CD4-positive, alpha-beta T cell (primary cell): ENCODE results near the gene OR56B4. TPM values are rescaled to one million over a fixed set of nuclear protein-coding genes. Genes with fewer than 3 reads are reported as not detected.
"Not testable (repeated sequence)": the region's sequence is repeated elsewhere in the genome, so short reads cannot be mapped to it uniquely, and the experiment has no call there.

Experiments
- ATAC-seq: fragments of 200-7000 bp; cut with Tn5 transposase; one replicate; pipeline ENCODE4 v1.10.0; 2022; ENCODE audit warnings: mild to moderate bottlenecking; ENCODE audit not compliant: poor library complexity
- CTCF ChIA-PET: fragments of 350-600 bp; sonication (Branson Sonifier 250); formaldehyde crosslinking; loops from one replicate; lab custom pipeline; 2021; ENCODE audit warnings: antibody characterized with exemption, inconsistent platforms; lab: Charles Lee
- POLR2A ChIA-PET: fragments of 350-600 bp; sonication (Branson Sonifier 250); formaldehyde crosslinking; loops from one replicate; lab custom pipeline; 2021; ENCODE audit warnings: antibody characterized with exemption, inconsistent platforms; lab: Charles Lee
- DNase-seq, 14 experiments: peaks; one replicate each; pipeline ENCODE4 v3.0.0-alpha.2; 2013 to 2020; ENCODE audit warnings: mixed read lengths in 2 of 14
- H3K27ac ChIP-seq, 2 donors: one replicate each; pipeline versions ENCODE4 v1.5.1 to v1.7.0; 2013; ENCODE audit warnings: low read length in 2 of 2, low read depth in 1 of 2, mild to moderate bottlenecking in 1 of 2
- H3K27me3 ChIP-seq, 2 experiments: 1 replicate in 1 of 2; 2 replicates in 1 of 2; pipeline versions ENCODE4 v1.6.1 to v1.7.0; 2013; ENCODE audit warnings: low read length in 2 of 2, control low read depth in 1 of 2, mild to moderate bottlenecking in 1 of 2, moderate library complexity in 1 of 2; ENCODE audit not compliant: insufficient read depth in 2 of 2, control insufficient read depth in 1 of 2
- H3K36me3 ChIP-seq: one replicate; pipeline ENCODE4 v1.6.1; 2013; ENCODE audit warnings: low read length, control low read depth; ENCODE audit not compliant: insufficient read depth
- H3K4me1 ChIP-seq: one replicate; pipeline ENCODE4 v1.6.1; 2013; ENCODE audit warnings: low read length, control low read depth; ENCODE audit not compliant: insufficient read depth
- H3K4me3 ChIP-seq: one replicate; pipeline ENCODE4 v1.5.1; 2013; ENCODE audit warnings: mild to moderate bottlenecking, low read length, moderate library complexity
- H3K9me3 ChIP-seq, 2 experiments: 1 replicate in 1 of 2; 2 replicates in 1 of 2; pipeline versions ENCODE4 v1.6.1 to v1.7.0; 2013; ENCODE audit warnings: low read length in 2 of 2, mild to moderate bottlenecking in 2 of 2, control low read depth in 1 of 2, moderate library complexity in 1 of 2; ENCODE audit not compliant: control insufficient read depth in 1 of 2, insufficient read depth in 1 of 2
- H3K27ac Mint-ChIP-seq: one replicate; pipeline ENCODE4 v1.8.0; 2020; ENCODE audit warnings: mixed read lengths
- H3K27me3 Mint-ChIP-seq: one replicate; pipeline ENCODE4 v1.8.0; 2021; ENCODE audit warnings: mixed read lengths
- H3K36me3 Mint-ChIP-seq: one replicate; pipeline ENCODE4 v1.8.0; 2021; ENCODE audit warnings: low read depth, mixed read lengths
- H3K4me1 Mint-ChIP-seq: one replicate; pipeline ENCODE4 v1.8.0; 2021; ENCODE audit warnings: low read depth, mixed read lengths
- H3K4me3 Mint-ChIP-seq: one replicate; pipeline ENCODE4 v1.8.0; 2020; ENCODE audit warnings: mild to moderate bottlenecking, mixed read lengths
- H3K9me3 Mint-ChIP-seq: one replicate; pipeline ENCODE4 v1.8.0; 2020; ENCODE audit warnings: mixed read lengths
- CTCF ChIP-seq: fragments of 200-600 bp; IDR thresholded peaks from one replicate; pipeline ENCODE4 v1.8.0; 2022; ENCODE audit warnings: antibody characterized with exemption, mild to moderate bottlenecking
- intact Hi-C, 2 experiments: fragments of 100-400 bp; cut with DNase I in 1 of 2; cut with micrococcal nuclease in 1 of 2; formaldehyde crosslinking; loops; one replicate each; pipeline versions ENCODE4 v1.15.1 to v1.9.0; 2023 to 2025; cut with DNase I, micrococcal nuclease
- polyA plus RNA-seq, 2 donors: library from polyadenylated mRNA; unstranded; fragments of 120-200 nt; gene quantifications; one replicate each; pipeline ENCODE4 v1.2.1, GENCODE V29; 2013
- total RNA-seq, 174 experiments: library from RNA in 2 of 174; stranded (reverse) in 2 of 174; gene quantifications; one replicate each; pipeline ENCODE4 v1.2.3 and lab custom pipeline; 2021 to 2026

Gene OR56B4
- total RNA-seq: not detected
- polyA plus RNA-seq (2013, experiment 1 of 2): not detected
- polyA plus RNA-seq (2013, experiment 2 of 2): 0.04 TPM
- 0 to 0.06 (median 0) reads per million in 172 experiments for total RNA-seq (lab: John Stamatoyannopoulos, UW)

GRCh38 chr11:6107384-6107783, at the start of gene OR56B4:
OR56B4 (plus strand) TSS chr11:6107684; CDS start chr11:6107779, 95 bp downstream.
- H3K4me1 Mint-ChIP-seq, CTCF ChIA-PET, H3K36me3 Mint-ChIP-seq, H3K36me3 ChIP-seq, POLR2A ChIA-PET, H3K9me3 ChIP-seq, H3K27me3 ChIP-seq, H3K4me3 Mint-ChIP-seq, H3K9me3 Mint-ChIP-seq, H3K4me1 ChIP-seq, intact Hi-C loops, H3K4me3 ChIP-seq, ATAC-seq, H3K27ac ChIP-seq, DNase-seq, H3K27ac Mint-ChIP-seq: not testable (repeated sequence)
- H3K27me3 Mint-ChIP-seq: peaks cover 38% of the 10 kb centered on the region

- peaks cover 40% of the 10 kb centered on the region for H3K27me3 Mint-ChIP-seq
- no peaks in the 10 kb centered on the region for H3K36me3 Mint-ChIP-seq
- Histone ChIP-seq H3K9me3 (no peaks in the 10 kb centered on the region), H3K27ac (no peak overlapping the region), H3K4me1 (no peaks in the 10 kb centered on the region), H3K4me3 (no peak overlapping the region), H3K36me3 (no peaks in the 10 kb centered on the region), H3K27me3 (peaks cover 0 to 9% of the 10 kb centered on the region in 2 experiments)
- no peaks in the 10 kb centered on the region for H3K4me1 Mint-ChIP-seq
- no peak for DNase-seq
- no peak overlapping the region for H3K4me3 Mint-ChIP-seq
- no peaks in the 10 kb centered on the region for H3K9me3 Mint-ChIP-seq
- CTCF ChIA-PET: no interaction called here
- intact Hi-C loops: no loop called here
- POLR2A ChIA-PET: no interaction called here
- H3K27ac Mint-ChIP-seq: no peak overlapping the region
- no peak for TF ChIP-seq CTCF
- no peak for ATAC-seq
Measured at GRCh38 chr11:6061475-6061874, 46.0 kb upstream of the OR56B4 start.

- H3K9me3 ChIP-seq: no peaks in the 10 kb centered on the region
- no peak overlapping the region for H3K4me3 Mint-ChIP-seq
- H3K27me3 Mint-ChIP-seq: peaks cover 32% of the 10 kb centered on the region
- ATAC-seq: no peak
- H3K4me3 ChIP-seq: no peak overlapping the region
- H3K27ac ChIP-seq: no peak overlapping the region
- TF ChIP-seq CTCF: no peak
- peaks cover 0 to 9% of the 10 kb centered on the region in 2 experiments for H3K27me3 ChIP-seq
- CTCF ChIA-PET: no interaction called here
- no peaks in the 10 kb centered on the region for H3K9me3 Mint-ChIP-seq
- no peaks in the 10 kb centered on the region for H3K36me3 Mint-ChIP-seq
- no peaks in the 10 kb centered on the region for H3K36me3 ChIP-seq
- H3K4me1 ChIP-seq: no peaks in the 10 kb centered on the region
- intact Hi-C loops: no loop called here
- no peak overlapping the region for H3K27ac Mint-ChIP-seq
- DNase-seq: no peak
- POLR2A ChIA-PET: no interaction called here
- no peaks in the 10 kb centered on the region for H3K4me1 Mint-ChIP-seq
Measured at GRCh38 chr11:6062691-6063358, 44.7 kb upstream of the OR56B4 start.

- Mint-ChIP-seq H3K27me3 (peaks cover 12% of the 10 kb centered on the region), H3K4me1 (no peaks in the 10 kb centered on the region), H3K4me3 (no peak overlapping the region), H3K36me3 (no peaks in the 10 kb centered on the region), H3K9me3 (no peaks in the 10 kb centered on the region), H3K27ac (no peak overlapping the region)
- POLR2A ChIA-PET: no interaction called here
- CTCF ChIA-PET: no interaction called here
- intact Hi-C loops: no loop called here
- H3K27ac ChIP-seq: no peak overlapping the region
- ATAC-seq: no peak
- H3K27me3 ChIP-seq: no peaks in the 10 kb centered on the region
- no peak for DNase-seq
- no peak overlapping the region for H3K4me3 ChIP-seq
- H3K4me1 ChIP-seq: no peaks in the 10 kb centered on the region
- H3K9me3 ChIP-seq: no peaks in the 10 kb centered on the region
- no peaks in the 10 kb centered on the region for H3K36me3 ChIP-seq
- TF ChIP-seq CTCF: no peak
Measured at GRCh38 chr11:6067502-6067901, 40.0 kb upstream of the OR56B4 start.

GRCh38 chr11:6076443-6076842, 31.0 kb upstream of the OR56B4 start:
- H3K36me3 Mint-ChIP-seq, H3K9me3 Mint-ChIP-seq, POLR2A ChIA-PET, H3K4me3 Mint-ChIP-seq, DNase-seq, H3K27ac ChIP-seq, ATAC-seq, H3K27ac Mint-ChIP-seq, intact Hi-C loops, H3K9me3 ChIP-seq, CTCF ChIA-PET, H3K4me1 ChIP-seq, H3K4me3 ChIP-seq, H3K36me3 ChIP-seq, H3K4me1 Mint-ChIP-seq: not testable (repeated sequence)
- peaks cover 4 to 10% of the 10 kb centered on the region in 2 experiments for H3K27me3 ChIP-seq
- peaks cover 22% of the 10 kb centered on the region for H3K27me3 Mint-ChIP-seq
